Putamen (tissue), 1 donor: ENCODE data around the gene UFD1.

ENCODE experiments used
- DNase-seq: peaks from one replicate; pipeline ENCODE4 v3.0.0-alpha.2; 2016; ENCODE audit warnings: low spot score

The UFD1 gene

DNA sequence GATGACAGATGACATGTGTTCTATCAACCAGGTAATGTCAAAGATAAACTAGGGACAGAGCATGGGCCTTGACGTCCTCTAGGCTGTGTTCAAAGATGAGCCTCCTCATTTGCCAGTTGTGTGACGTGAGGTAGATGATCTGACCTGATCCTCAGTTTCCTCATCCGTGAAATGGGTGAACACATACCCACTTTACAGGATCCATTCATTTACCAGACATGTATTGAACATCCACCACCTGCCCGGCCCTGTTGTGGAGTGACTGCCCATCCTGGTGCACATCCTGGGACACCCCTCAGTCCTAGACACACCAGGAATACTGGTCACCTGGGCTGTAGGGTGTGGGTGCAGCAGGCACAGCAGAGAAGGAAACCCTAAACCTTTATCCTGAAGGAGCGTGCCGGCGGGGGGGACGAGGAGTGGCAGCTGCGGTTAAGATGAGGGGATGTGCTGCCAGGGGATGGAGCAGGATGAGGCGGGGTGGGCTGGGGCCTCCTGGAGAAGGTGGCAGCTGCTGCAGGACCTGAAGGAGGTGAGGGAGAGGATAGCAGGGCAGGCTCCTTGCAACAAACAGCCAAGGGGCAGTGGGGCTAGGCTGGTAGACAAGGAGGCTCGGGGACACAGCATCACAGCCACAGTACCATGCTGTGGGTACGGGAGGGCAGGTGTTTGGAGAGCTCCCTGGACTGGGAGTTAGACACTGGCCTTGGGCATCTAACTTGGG lies 36.8 kb upstream of the UFD1 start:
- DNase-seq: no peak

DNA sequence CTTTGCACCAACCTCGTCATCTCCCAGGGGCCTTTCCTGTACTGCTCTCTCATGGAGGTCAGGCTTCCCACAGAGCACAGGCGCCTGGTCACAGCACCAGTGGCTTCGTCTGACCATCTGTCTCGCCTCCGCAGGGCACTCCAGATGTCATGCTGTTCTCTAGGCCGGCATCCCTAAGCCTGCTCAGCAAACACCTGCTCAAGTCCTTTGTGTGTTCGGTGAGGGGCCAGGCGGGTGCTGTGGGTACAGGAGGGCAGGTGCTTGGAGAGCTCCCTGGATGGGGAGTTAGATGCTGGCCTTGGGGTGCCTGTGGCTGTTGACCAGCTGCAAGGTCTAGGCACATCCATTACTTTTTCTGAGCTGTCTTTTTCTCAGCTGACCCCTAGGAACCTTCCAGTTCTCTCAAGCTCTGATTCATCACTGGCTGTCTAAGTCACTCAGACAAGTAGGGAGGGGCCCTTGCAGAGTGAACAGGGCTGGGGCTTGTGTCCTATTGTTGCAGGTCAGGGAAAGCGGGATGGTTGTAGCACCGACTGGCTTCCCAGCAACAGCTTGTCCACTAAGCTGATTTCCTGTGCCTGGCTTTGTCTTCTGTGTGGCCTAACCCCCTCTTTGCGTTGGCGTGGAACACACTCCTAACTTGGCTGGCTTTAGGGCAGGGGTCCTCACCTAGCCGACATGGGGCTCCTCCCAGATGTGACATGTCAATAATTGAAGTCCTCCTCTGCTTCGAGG lies 36.0 kb upstream of the UFD1 start:
- DNase-seq: no peak

DNA sequence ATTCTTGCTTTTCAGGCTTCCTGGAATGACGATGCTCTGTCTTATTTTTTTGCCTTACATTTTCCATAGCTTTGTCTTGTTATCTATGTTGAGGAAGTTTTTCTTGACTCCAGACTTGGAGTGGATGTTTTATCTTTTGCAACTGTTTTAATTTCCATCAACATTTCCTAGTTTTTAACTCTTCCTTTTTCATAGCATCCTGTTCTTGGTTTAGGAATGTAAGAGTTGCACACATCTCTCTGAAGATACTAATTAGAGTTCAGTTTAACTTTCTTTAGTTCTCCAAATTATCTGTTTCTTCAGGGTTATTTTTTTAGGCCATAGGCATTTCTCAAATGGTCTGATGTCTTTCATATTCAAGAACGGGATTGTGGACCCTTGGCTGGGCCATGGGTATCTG lies 34.8 kb upstream of the UFD1 start:
- DNase-seq: no peak

DNA sequence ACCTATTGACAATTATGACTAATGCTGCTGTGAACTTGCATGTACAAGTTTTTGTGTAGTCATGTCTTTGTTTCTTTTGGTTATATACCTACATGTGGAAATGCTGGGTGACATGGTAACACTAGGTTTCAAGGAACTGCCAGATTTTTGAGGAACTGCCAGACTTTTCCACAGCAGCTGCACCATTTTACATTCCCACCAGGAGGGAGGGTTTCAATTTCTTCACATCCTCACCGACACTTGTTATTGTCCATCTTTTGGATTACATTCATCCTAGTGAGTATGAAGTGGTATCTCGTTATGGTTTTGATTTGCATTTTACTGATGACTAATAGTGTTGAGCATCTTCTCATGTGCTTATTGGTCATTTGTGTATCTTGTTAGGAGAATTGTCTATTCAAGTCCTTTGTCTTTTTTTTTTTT lies 31.9 kb upstream of the UFD1 start:
- no peak for DNase-seq

DNA sequence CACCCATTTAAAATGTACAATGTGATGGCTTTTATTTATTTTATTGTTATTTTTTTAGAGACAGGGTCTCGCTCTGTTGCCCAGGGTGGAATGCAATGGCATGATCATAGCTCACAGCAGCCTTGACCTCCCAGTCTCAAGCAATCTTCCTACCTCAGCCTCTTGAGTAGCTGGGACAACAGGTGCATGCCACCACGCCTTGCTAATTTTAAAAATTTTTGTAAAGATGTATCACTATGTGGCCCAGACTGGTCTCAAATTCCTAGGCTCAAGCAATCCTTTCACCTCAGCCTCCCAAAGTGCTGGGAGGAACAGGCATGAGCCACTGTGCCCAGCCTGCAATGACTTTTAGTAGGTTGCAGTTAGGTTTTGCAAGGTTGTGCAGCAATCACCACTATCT lies 30.9 kb upstream of the UFD1 start:
- DNase-seq: no peak

DNA sequence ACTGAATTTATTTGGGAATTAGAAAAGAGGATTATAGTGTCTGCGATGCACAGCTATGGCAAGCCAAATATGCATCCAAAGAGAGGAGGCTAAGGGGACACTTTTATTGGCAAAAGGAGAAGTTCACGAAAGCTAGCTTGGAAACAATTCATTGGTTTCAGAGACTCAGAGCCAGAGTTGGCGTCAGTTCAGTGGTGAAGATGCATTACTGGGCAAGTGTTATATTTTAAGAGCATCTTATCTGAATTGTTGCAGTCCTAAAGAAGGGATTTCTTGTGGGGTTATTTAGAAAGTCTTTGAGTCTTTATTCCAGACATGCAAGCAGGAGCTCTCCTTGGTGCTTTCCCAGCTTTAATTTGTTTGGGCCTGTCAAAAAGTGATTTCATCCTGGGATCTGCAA lies 30.2 kb upstream of the UFD1 start:
- DNase-seq: no peak

DNA sequence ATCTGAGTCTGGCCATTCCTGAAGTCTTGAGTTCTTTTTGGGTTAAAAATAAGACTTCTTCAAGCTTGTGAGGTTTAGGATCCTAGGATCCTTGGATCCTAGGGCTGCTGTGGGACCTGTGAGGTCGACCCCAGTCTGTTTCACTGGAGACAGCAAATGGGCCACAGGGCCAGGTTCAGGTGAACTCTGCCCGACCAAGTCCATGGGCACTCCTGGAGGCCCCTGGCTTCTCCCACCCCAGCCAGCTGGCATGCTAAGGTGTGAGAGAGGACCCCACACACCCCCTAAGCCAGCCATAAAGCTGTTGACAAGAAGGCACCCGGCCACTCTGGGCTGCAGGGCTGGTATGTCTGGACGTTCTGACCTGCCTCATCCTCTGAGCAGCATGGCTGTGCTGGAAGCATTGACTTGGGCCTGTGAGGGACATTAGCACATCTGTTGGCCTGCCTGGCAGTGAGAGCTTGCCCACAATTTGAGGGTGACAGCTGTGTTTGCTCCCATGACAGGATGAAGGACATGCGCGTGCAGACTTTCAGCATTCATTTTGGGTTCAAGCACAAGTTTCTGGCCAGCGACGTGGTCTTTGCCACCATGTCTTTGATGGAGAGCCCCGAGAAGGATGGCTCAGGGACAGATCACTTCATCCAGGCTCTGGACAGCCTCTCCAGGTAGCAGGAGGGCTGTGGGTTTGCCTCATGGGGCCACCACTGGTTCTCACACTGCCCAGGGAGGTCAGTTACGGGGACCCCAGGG lies 29.2 kb upstream of the UFD1 start:
- DNase-seq: no peak

DNA sequence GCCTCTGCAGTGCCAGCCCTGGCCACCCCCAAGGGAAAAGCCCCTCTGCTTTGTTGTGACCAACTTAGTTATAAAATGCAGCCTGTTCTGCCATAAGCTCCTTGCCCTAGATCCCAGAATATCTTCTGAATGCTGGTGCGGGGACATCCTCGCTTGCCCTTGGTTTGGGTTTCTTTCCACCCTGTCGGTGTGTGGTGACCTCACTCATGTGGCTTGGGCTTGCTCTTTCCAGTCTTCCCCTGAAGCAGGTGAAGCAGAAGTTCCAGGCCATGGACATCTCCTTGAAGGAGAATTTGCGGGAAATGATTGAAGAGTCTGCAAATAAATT lies 28.5 kb upstream of the UFD1 start:
- no peak for DNase-seq

DNA sequence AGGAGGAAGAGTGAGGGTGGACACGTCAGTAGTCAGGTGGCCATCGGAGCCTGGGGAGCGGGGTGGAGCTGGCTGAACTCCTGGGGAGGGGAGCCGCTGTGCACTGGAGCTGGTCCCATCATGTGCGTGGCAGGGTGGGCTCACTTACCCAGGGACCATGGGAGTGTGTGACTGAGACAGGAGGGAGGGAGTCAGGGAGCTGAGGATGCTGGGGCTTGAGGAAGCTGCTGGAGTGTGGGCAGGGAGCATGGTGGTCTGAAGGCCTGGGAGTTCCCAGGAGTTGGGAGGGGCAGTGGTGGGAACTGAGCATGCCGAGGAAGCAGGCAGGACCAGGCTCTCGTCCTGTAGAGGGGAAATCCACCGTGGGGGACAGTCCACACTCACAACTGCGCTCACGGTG lies 27.2 kb upstream of the UFD1 start:
- no peak for DNase-seq

DNA sequence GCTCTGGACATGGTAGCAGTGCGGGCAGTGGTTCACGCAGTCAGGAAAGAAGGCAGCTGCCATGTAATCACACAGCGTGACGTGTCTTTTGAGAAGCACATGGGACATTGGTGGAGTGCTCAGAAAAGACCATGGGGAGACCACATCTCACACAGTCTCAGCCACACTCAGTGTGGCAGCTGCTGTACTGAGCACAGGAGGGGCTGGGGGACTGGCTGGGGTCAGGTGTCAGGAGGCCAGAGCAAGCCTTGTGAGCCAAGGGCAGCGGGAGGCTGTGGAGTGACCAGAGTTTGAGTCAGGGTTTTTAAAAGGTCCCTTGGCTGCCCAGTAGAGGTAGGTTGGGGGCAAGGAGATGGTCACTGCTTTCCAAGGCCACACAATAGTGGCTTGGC lies 26.7 kb upstream of the UFD1 start:
- no peak for DNase-seq

DNA sequence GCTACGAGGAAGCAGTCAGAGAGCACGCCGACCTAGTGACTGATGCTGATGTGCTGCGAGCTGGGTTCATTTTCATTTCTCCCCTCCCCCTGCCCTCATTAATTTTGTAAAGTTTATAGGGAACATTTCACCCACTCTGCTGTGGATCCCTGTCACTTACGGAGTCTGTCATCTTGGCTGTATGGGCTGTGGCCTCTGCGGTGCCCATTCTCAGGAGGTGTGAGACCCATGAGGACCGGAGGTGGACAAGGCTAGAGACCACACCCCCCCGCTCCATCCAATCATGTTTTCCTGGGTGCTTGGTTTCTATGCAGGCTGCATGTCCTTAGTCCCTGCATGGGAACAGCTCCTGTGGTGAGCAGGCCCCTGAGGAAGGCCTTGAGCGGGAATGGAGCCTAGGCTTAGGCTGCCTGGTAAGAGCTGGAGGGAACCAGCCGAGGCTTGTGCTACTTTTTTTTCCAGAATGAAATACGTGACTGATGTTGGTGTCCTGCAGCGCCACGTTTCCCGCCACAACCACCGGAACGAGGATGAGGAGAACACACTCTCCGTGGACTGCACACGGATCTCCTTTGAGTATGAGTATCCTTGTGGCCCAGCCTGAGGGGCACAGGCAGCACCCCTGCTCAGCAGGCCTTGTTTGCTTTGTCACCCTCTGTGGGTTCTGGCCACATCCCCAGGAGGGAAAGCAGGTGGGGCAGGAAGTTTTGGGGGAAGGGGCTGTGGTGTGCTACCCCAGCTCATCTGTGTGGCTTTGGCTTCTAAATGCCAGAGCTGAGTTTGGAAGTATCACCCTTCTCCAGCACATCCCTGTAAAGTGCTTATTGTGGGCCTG lies 26.1 kb upstream of the UFD1 start:
- DNase-seq: no peak

DNA sequence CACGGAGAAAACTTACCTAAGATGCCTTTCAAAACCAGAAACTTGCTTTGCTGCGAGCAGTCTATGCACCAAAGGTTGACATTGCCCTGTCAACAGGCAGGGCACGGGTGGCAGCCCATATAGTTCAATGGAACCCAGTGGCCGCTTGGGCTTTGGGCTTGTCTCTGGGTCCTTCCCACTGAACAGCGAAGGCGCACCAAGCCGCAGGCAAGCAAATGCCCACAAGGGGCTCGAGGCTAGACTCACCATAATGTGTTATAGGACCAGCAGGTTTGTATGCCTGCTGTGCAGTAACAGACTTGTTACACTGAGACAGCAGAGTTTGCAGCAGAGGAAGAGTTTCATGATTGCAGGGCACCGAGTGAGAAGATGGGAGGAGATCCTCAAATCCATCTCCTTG lies 24.9 kb upstream of the UFD1 start:
- no peak for DNase-seq

DNA sequence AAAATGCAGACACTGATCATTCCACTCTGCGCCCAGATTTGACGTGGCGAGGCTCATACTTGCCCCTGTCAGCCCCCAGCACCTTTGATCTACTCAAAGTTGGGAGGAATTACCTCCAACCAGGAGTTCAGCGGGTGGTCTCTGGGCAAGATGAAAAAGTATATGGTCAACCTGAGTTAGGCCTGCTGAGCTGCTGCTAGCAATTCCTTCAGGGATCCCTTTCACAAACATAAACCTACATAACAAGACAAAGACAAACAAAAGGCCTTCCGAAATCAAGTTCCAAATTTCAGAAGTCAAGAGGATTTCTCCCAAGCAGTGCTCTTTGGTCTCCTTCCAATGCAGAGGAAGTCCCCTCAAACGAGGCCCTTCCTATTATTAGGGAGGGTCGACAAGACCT lies 24.4 kb upstream of the UFD1 start:
- DNase-seq: no peak

DNA sequence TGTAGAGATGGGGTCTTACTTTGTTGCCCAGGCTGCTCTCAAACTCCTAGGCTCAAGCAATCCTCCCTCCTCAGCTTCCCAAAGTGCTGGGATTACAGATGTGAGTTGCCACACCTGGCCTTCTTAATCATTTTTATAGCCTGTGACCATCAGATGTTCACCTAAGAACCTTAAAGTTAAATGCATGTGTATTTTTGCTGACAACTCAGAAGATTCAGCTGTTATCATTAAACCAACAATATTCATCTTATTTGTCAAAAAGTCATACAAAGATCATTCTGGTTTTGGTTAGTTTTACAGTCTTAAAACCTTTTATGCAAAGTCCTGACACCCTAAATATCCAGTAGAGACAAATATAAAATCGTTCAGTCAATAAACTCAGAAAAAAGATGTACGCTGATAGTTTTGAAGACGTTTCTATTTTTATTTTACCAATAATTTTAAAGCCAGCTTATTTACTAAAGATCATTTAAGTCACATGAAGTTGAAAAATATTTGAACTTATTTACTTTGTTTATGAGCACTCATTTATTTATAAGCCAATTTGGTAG lies 23.0 kb upstream of the UFD1 start:
- no peak for DNase-seq

DNA sequence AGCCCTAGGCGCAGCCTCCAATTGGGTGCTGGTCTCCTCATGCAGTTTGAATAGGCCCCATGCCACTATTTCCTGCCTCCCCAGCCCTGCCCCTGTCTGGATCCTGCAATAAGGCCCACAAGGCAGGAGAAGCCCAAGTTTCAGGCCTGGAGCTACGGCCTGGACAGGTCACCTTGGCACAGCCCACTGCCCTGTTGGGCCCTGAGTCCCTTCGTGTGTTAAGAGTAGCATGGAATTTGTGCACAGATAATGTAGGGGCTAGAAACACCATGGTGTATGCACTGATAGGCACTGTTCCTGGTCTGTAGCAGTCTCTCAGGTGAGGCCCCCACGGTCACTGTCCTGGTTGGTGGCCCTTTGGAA lies 20.9 kb upstream of the UFD1 start:
- DNase-seq: no peak

DNA sequence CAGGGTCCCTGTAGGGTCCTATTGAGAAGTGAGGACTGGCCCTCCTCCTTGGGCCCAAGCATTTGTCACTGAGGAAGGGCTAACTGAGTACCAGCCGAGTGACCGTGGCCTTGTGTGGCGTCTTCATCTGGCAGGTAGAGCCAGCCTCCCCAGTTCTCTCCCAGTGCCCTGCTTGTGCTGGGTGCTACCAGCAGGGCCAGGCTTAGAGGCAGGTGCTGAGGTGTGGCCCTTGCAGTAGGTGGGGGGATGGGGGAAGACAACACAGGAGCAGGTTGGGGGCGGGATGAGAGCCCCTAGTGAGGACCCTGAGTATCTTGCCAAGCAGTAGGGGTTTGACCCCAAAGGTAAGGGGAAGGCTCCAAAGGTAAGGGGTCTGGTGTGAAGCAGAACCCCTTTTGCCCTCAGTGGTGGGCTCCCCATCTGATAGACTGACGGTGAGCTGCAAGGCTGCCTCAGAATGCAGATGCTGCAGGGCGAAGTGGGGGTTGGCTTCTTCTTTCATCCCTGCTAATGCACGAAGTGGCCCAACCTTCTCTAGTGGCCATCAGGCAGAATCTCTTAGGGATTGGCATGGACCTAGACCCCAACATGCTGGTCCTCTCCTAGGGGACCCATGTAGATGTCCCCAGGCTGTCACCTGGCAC lies 20.4 kb upstream of the UFD1 start:
- no peak for DNase-seq

DNA sequence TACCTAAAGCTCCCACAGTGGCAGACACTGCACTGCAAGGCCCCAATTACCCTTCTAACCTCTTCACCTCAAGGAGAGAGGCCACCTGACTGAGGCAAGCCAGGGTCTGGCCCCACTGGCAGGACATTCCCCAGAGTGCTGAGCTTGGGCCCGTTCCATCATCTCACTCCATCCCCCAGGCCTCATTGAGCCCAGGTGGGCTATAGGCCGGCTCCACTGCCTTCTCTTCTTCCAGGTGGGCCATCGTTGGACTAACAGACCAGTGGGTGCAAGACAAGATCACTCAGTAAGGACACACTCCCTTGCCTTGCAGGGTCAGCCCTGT lies 19.8 kb upstream of the UFD1 start:
- no peak for DNase-seq

DNA sequence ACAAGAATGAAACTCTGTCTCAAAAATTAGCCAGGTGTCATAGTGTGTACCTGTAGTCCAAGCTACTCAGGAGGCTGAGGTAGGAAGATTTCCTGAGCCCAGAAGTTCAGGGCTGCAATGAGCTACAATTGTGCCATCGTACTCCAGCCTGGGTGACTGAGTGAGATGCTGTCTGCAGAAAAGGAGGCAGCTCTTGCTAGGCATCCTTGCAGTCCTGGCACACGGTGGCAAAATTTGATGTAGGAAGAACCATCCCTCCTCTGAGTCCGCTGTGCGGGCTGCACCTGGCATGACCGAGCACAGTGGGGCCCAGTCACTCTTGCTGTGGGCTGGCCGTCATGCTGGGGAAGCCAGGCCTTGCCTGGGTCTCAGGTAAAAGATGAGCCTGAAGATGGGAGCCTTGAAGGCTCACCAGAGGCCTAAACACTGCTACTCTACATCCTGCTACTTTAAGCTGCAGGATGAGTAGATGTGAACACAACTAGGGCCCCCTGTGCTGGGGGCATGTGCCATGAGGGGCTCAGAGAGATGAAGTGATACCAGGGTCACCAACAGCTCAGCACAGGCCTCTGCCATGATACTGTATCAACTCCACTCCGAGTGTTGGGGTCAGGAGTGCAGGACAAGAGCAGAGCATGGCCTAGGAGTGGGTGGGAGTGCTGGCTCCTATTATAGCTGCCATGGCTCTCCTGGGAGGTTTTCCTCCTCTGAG lies 19.3 kb upstream of the UFD1 start:
- DNase-seq: no peak

DNA sequence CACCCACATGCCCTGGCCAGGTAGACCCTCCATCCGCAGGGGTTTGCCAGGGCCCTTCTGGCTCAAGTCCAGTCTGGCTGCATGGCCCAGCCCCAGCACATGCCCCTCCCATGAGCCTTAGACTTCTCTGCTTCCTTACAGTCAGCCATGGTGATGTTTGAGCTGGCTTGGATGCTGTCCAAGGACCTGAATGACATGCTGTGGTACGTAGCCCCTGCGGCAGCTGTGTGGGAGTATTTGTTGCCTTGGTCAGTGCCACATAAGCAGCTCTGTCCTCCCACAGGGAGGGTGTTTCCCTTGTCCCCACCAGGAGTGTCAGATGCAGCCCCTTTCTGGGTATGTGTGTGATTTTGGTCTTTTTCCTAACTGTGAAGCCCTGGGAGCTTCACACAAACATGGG lies 18.3 kb upstream of the UFD1 start:
- no peak for DNase-seq

DNA sequence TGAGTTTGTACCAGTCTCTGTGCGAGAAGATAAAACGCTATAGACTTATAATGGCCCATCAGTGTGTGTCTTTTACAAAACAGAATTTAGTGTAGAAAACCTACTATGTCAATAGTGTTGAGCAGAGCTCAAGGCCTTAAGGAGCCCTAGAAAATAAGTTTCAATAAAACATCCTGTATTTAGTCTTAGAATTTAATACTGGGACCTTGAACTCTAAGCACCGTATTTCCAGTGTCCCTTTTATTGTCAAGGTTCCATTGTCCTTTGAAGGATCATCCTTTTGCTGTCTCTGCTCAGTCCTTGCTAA lies 17.3 kb upstream of the UFD1 start:
- DNase-seq: no peak

DNA sequence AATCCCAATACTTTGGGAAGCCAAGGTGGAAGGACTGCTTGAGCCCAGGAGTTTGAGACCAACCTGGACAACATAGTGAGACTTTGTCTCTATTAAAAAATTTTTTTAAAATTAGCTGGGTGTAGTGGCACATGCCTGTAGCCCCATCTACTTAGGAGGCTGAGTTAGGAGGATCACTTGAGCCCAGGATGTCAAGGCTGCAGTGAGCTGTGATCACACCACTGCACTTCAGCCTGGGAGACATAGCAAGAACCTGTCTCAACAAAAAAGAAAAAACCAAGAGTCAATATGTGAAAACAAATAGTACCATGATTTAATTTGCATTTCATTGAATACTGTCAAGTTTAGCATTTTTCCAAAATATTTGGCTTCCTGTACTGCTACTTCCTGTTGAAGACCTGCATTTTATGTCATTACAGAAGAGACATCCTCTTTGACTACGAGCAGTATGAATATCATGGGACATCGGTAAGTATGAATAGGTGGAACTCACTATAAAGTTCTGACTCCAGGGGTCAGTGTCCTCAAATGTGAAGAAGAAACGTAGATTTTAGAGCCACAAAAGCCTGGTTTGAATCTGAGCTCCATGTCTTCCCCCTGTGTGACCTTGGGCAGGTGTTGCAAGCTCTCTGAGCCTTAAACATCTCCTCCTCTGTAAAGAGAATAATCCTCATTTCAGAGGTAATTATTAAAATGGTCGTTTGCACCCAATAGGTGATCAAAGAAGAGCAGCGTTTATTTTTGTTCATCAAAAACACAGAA lies 16.8 kb upstream of the UFD1 start:
- no peak for DNase-seq
